ENCODE results near the gene PRR3. TPM values are rescaled to one million over a fixed set of nuclear protein-coding genes. Genes with fewer than 3 reads are reported as not detected.
A peak's percentile ranks its signal among the peaks of the same experiment; 100 is the strongest.
"Not testable (repeated sequence)": the region's sequence is repeated elsewhere in the genome, so short reads cannot be mapped to it uniquely, and the experiment has no call there.

The PRR3 gene
- total RNA-seq, 4 donors from 2014 or later = 3.8 to 10.6 (median 4.5) TPM

DNA sequence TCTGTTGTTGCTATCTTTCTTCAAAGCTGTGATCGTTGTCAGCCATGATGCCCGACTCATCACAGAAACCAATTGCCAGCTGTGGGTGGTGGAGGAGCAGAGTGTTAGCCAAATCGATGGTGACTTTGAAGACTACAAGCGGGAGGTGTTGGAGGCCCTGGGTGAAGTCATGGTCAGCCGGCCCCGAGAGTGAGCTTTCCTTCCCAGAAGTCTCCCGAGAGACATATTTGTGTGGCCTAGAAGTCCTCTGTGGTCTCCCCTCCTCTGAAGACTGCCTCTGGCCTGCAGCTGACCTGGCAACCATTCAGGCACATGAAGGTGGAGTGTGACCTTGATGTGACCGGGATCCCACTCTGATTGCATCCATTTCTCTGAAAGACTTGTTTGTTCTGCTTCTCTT, 33.4 kb downstream of the PRR3 start:
- H3K36me3 ChIP-seq = peaks cover 77 to 95% (median 89%) of the 10 kb centered on the region in 4 donors
- no peaks in the 10 kb centered on the region for H3K27me3 ChIP-seq
- intact Hi-C loops (cut with DNase I) = no loop called here
- no peaks in the 10 kb centered on the region for H3K9me3 ChIP-seq
- H3K4me3 ChIP-seq = no peak overlapping the region
- 91% methylated on average over 7 of the region's 8 CpGs for WGBS
- TF ChIP-seq, protein P1, sequence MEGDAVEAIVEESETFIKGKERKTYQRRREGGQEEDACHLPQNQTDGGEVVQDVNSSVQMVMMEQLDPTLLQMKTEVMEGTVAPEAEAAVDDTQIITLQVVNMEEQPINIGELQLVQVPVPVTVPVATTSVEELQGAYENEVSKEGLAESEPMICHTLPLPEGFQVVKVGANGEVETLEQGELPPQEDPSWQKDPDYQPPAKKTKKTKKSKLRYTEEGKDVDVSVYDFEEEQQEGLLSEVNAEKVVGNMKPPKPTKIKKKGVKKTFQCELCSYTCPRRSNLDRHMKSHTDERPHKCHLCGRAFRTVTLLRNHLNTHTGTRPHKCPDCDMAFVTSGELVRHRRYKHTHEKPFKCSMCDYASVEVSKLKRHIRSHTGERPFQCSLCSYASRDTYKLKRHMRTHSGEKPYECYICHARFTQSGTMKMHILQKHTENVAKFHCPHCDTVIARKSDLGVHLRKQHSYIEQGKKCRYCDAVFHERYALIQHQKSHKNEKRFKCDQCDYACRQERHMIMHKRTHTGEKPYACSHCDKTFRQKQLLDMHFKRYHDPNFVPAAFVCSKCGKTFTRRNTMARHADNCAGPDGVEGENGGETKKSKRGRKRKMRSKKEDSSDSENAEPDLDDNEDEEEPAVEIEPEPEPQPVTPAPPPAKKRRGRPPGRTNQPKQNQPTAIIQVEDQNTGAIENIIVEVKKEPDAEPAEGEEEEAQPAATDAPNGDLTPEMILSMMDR (IDR thresholded peaks at IDR 0.05) = no peak
- TF ChIP-seq EP300 (IDR thresholded peaks at IDR 0.05) (no peak), POLR2AphosphoS5 (IDR thresholded peaks at IDR 0.05) (no peak), POLR2A (IDR thresholded peaks at IDR 0.05; ENCODE audit: low read depth) (no peak)
- DNase-seq (ENCODE audit: extremely low spot score) = no peak
- peaks cover 0 to 12% (median 7%) of the 10 kb centered on the region in 4 donors for H3K4me1 ChIP-seq
- peak overlapping the region; percentile 20 to 58 (median 47) for H3K27ac ChIP-seq (replicated peaks in 1 of 4)

DNA sequence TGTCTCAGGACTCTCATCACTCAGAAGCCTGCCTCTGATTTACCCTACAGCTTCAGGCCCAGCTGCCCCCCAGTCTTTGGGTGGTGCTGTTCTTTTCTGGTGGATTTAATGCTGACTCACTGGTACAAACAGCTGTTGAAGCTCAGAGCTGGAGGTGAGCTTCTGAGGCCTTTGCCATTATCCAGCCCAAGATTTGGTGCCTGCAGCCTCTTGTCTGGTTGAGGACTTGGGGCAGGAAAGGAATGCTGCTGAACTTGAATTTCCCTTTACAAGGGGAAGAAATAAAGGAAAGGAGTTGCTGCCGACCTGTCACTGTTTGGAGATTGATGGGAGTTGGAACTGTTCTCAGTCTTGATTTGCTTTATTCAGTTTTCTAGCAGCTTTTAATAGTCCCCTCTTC, 33.9 kb downstream of the PRR3 start:
- H3K27ac ChIP-seq (replicated peaks in 1 of 4) = peak overlapping the region; percentile 20 to 58 (median 47)
- peaks cover 0 to 12% (median 7%) of the 10 kb centered on the region in 4 donors for H3K4me1 ChIP-seq
- H3K9me3 ChIP-seq = no peaks in the 10 kb centered on the region
- H3K27me3 ChIP-seq = no peaks in the 10 kb centered on the region
- no peak overlapping the region for H3K4me3 ChIP-seq
- intact Hi-C loops (cut with DNase I) = no loop called here
- 46% methylated on average over 1 of the region's 1 CpG for WGBS
- no peak for DNase-seq (ENCODE audit: extremely low spot score)
- TF ChIP-seq, protein P1 (IDR thresholded peaks at IDR 0.05) = no peak
- TF ChIP-seq POLR2AphosphoS5 (IDR thresholded peaks at IDR 0.05) (no peak), POLR2A (IDR thresholded peaks at IDR 0.05; ENCODE audit: low read depth) (no peak), EP300 (IDR thresholded peaks at IDR 0.05) (no peak)
- H3K36me3 ChIP-seq = peaks cover 72 to 90% (median 84%) of the 10 kb centered on the region in 4 donors

DNA sequence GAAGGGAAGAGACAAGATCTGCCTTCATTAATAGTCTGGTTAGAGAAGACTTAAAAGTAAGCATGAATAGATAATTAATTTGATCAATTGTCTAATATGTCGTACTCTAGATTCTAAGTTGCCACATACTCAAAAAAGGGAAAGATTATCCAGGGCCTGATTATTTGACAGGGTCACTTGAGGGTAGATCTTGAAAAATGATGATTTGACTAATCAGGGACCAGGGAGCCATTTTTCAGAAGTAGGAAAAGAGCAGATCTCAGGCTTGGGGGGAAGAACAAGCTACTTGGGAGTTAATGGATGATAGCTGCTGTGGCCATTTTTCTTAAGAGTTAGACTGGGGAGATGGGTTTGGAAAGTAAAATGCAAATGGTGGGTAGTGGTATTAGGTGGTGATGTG, 35.2 kb downstream of the PRR3 start:
- Histone ChIP-seq H3K9me3 (no peaks in the 10 kb centered on the region), H3K4me3 (no peak overlapping the region), H3K4me1 (peaks cover 0 to 13% (median 7%) of the 10 kb centered on the region in 4 donors), H3K27me3 (no peaks in the 10 kb centered on the region), H3K27ac (replicated peaks in 1 of 4) (no peak overlapping the region), H3K36me3 (peaks cover 59 to 87% (median 71%) of the 10 kb centered on the region in 4 donors)
- TF ChIP-seq, protein P1 (IDR thresholded peaks at IDR 0.05) = no peak
- TF ChIP-seq EP300 (IDR thresholded peaks at IDR 0.05) = no peak
- WGBS = 96% methylated on average over 1 of the region's 1 CpG
- DNase-seq (ENCODE audit: extremely low spot score) = no peak
- intact Hi-C loops (cut with DNase I) = no loop called here

DNA sequence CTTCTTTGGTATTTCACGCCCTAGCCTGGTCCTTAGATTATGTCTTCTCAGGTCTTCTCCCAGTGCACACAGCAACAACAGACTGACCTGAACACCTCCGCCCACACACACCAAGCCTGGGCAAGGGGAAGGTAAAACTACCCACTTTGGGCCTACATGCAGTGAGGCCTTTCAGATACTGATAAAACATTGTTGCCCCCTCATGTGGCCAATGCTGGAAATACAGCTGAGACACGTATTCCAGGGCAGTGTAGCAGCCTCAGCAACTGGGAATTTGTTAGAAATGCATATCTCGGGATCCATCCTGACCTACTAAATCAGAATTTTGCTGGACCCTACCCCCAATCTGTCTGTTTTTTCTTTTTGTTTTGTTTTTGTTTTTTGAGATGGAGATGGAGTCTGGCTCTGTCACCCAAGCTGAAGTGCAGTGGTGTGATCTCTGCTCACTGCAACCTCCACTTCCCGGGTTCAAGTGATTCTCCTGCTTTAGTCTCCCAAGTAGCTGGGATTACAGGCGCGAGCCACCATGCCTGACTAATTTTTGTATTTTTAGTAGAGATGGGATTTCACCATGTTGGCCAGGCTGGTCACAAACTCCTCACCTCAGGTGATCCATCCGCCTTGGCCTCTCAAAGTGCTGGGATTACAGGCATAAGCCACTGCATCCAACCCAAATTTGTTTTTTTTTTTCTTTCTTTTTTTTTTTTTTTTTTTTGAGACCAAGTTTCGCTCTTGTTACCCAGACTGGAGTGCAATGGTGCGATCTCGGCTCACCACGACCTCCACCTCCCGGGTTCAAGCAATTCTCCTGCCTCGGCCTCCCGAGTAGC, 40.4 kb downstream of the PRR3 start:
- TF ChIP-seq, protein P1 (IDR thresholded peaks at IDR 0.05) = peak; percentile 68 to 83 (median 83)
- peak in 1 of 2 donors; percentile 43 for TF ChIP-seq POLR2AphosphoS5 (IDR thresholded peaks at IDR 0.05)
- not testable (repeated sequence) for H3K4me3 ChIP-seq; H3K27me3 ChIP-seq; H3K4me1 ChIP-seq; H3K27ac ChIP-seq (replicated peaks in 1 of 4); H3K9me3 ChIP-seq
- peaks cover 38 to 59% (median 44%) of the 10 kb centered on the region in 4 donors for H3K36me3 ChIP-seq
- intact Hi-C loops (cut with DNase I) = loop anchor here (5.0 kb wide), 2 partner anchors 55 to 115 kb away; no protein-coding TSS in a partner anchor
- peak; percentile 94 for DNase-seq (ENCODE audit: extremely low spot score)
- WGBS = 74% methylated on average over 15 of the region's 15 CpGs

Measured in esophagus muscularis mucosa (tissue), 4 donors.